Neural cell (in vitro differentiated cells): Measurements from ENCODE around the gene SUCO. TPM values are rescaled to one million over a fixed set of nuclear protein-coding genes. Genes with fewer than 3 reads are reported as not detected.

Experiments
- H2AFZ ChIP-seq: fragments of 200-600, 300-800 bp; sonication (generic), shearing (Covaris generic); 2 replicates; pipeline ENCODE4 v1.6.0; 2014; ENCODE audit warnings: low read depth, mild to moderate bottlenecking, antibody characterized with exemption, low read length, moderate library complexity
- H3F3A ChIP-seq: fragments of 200-600 bp; shearing (Covaris generic); 2 replicates; pipeline ENCODE4 v1.6.1; 2016; ENCODE audit warnings: mild to moderate bottlenecking, moderate library complexity, mixed read lengths, antibody characterized with exemption, low read length; ENCODE audit not compliant: insufficient read depth, poor library complexity, severe bottlenecking
- H3K27ac ChIP-seq: fragments of 200-600, 300-800 bp; sonication (generic), shearing (Covaris generic); 2 replicates; pipeline ENCODE4 v1.5.1; 2014; ENCODE audit warnings: mild to moderate bottlenecking, low read length, moderate library complexity
- H3K27me3 ChIP-seq: fragments of 300-800, 200-600 bp; sonication (generic), shearing (Covaris generic); 2 replicates; pipeline ENCODE4 v1.6.0; 2014; ENCODE audit warnings: mild to moderate bottlenecking, low read depth, low read length, moderate library complexity; ENCODE audit not compliant: insufficient read depth
- H3K36me3 ChIP-seq: fragments of 300-800, 200-600 bp; sonication (generic), shearing (Covaris generic); 2 replicates; pipeline ENCODE4 v1.5.1; 2014; ENCODE audit warnings: mild to moderate bottlenecking, antibody characterized with exemption, low read length, moderate library complexity; ENCODE audit not compliant: insufficient read depth
- H3K4me2 ChIP-seq: fragments of 300-800, 200-600 bp; sonication (generic), shearing (Covaris generic); 2 replicates; pipeline ENCODE4 v1.6.0; 2014; ENCODE audit warnings: mild to moderate bottlenecking, low read length
- H3K4me3 ChIP-seq: fragments of 300-800, 200-600 bp; sonication (generic), shearing (Covaris generic); 2 replicates; pipeline ENCODE4 v1.5.1; 2014; ENCODE audit warnings: mild to moderate bottlenecking, low read length, moderate library complexity
- H3K79me2 ChIP-seq: fragments of 200-600 bp; shearing (Covaris generic); replicated peaks from 2 replicates; pipeline ENCODE4 v1.6.0; 2014; ENCODE audit warnings: mild to moderate bottlenecking, low read length, moderate library complexity; ENCODE audit not compliant: insufficient read depth
- H3K9ac ChIP-seq: fragments of 300-800, 200-600 bp; sonication (generic), shearing (Covaris generic); 2 replicates; pipeline ENCODE4 v1.6.1; 2016; ENCODE audit warnings: mild to moderate bottlenecking, low read length, mixed read lengths
- H3K9me2 ChIP-seq: fragments of 200-600 bp; shearing (Covaris generic); 2 replicates; pipeline ENCODE4 v1.6.1; 2016; ENCODE audit warnings: mild to moderate bottlenecking, low read length, mixed read lengths; ENCODE audit not compliant: insufficient read depth
- H3K9me3 ChIP-seq: fragments of 200-600, 300-800 bp; sonication (generic), shearing (Covaris generic); 2 replicates; pipeline ENCODE4 v1.6.1; 2016; ENCODE audit warnings: mild to moderate bottlenecking, mixed run types, low read length, moderate library complexity, mixed read lengths
- H4K20me1 ChIP-seq: fragments of 200-600 bp; shearing (Covaris generic); 2 replicates; pipeline ENCODE4 v1.6.1; 2016; ENCODE audit warnings: mild to moderate bottlenecking, mixed run types; ENCODE audit not compliant: insufficient read depth
- EP300 ChIP-seq: fragments of 450-650 bp; conservative IDR thresholded peaks from 2 replicates; pipeline ENCODE4 v1.6.1; 2014; ENCODE audit warnings: antibody characterized with exemption, mild to moderate bottlenecking, moderate library complexity; ENCODE audit not compliant: poor library complexity, severe bottlenecking
- EZH2 ChIP-seq: fragments of 200-600, 300-800 bp; shearing (Covaris generic), sonication (generic); IDR thresholded peaks from 2 replicates; pipeline ENCODE4 v1.6.1; 2014; ENCODE audit warnings: antibody characterized with exemption, low read length, borderline replicate concordance, mild to moderate bottlenecking; ENCODE audit not compliant: insufficient read depth, poor library complexity, severe bottlenecking
- MXI1 ChIP-seq: fragments of 450-650 bp; conservative IDR thresholded peaks from 2 replicates; pipeline ENCODE4 v1.6.1; 2014; ENCODE audit warnings: antibody characterized with exemption, mild to moderate bottlenecking; ENCODE audit not compliant: poor library complexity, severe bottlenecking
- POLR2AphosphoS5 ChIP-seq: IDR thresholded peaks from 2 replicates; pipeline ENCODE4 v1.6.1; 2012
- RAD21 ChIP-seq: fragments of 450-650 bp; conservative IDR thresholded peaks from 2 replicates; pipeline ENCODE4 v1.6.1; 2014; ENCODE audit warnings: antibody characterized with exemption, mild to moderate bottlenecking, moderate library complexity
- SMC3 ChIP-seq: fragments of 450-650 bp; conservative IDR thresholded peaks from 2 replicates; pipeline ENCODE4 v1.6.1; 2014; ENCODE audit warnings: antibody characterized with exemption, mild to moderate bottlenecking, moderate library complexity; ENCODE audit not compliant: poor library complexity
- TAF1 ChIP-seq: IDR thresholded peaks from 2 replicates; pipeline ENCODE4 v1.6.1; 2012; ENCODE audit warnings: low read depth
- polyA plus RNA-seq: library from polyadenylated mRNA; depleted of rRNA; stranded (reverse); fragments of >200 nt; gene quantifications from 2 replicates; pipeline ENCODE4 v1.2.3, GENCODE V29; 2014
- TF ChIP-seq, protein P1 (sequence below): IDR thresholded peaks from 2 replicates; pipeline ENCODE4 v1.6.1; 2012; ENCODE audit warnings: borderline replicate concordance
- TF ChIP-seq, protein P2 (sequence below): fragments of 450-650 bp; IDR thresholded peaks from 2 replicates; pipeline ENCODE4 v1.5.1; 2014; ENCODE audit warnings: antibody characterized with exemption, mild to moderate bottlenecking, moderate library complexity; ENCODE audit not compliant: poor library complexity, severe bottlenecking

SUCO gene
- polyA plus RNA-seq, 1 donor from 2014 or later: 43.4 TPM

DNA sequence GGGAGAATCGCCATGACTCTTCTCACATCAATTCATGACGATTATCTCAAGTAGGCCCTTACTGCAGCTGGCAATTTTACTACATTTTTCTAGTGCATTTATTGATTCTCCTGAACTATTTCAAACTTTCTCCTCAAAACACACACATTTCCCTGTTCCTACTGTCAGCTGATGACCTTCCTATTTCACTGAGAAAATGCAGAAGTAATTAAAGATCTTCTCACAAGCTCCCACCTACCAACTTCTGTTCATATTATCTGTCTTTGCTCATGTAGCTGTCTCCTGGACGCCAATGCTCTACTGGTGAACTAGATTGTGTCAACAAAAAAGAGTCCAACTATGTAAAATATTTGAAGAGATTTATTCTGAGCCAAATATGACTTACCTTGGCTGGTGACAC, 89.6 kb downstream of the SUCO start:
- no peaks in the 10 kb centered on the region for H3K9me2 ChIP-seq
- no peaks in the 10 kb centered on the region for H3K9me3 ChIP-seq
- no peaks in the 10 kb centered on the region for H4K20me1 ChIP-seq
- H3K27ac ChIP-seq: no peak overlapping the region
- no peak overlapping the region for H2AFZ ChIP-seq
- H3K4me2 ChIP-seq: no peak overlapping the region
- H3K4me3 ChIP-seq: no peak overlapping the region
- no peak for TF ChIP-seq SMC3
- TF ChIP-seq RAD21: no peak
- TF ChIP-seq MXI1: no peak
- no peak for TF ChIP-seq EP300
- TF ChIP-seq EZH2: no peak
- TF ChIP-seq, protein P1, sequence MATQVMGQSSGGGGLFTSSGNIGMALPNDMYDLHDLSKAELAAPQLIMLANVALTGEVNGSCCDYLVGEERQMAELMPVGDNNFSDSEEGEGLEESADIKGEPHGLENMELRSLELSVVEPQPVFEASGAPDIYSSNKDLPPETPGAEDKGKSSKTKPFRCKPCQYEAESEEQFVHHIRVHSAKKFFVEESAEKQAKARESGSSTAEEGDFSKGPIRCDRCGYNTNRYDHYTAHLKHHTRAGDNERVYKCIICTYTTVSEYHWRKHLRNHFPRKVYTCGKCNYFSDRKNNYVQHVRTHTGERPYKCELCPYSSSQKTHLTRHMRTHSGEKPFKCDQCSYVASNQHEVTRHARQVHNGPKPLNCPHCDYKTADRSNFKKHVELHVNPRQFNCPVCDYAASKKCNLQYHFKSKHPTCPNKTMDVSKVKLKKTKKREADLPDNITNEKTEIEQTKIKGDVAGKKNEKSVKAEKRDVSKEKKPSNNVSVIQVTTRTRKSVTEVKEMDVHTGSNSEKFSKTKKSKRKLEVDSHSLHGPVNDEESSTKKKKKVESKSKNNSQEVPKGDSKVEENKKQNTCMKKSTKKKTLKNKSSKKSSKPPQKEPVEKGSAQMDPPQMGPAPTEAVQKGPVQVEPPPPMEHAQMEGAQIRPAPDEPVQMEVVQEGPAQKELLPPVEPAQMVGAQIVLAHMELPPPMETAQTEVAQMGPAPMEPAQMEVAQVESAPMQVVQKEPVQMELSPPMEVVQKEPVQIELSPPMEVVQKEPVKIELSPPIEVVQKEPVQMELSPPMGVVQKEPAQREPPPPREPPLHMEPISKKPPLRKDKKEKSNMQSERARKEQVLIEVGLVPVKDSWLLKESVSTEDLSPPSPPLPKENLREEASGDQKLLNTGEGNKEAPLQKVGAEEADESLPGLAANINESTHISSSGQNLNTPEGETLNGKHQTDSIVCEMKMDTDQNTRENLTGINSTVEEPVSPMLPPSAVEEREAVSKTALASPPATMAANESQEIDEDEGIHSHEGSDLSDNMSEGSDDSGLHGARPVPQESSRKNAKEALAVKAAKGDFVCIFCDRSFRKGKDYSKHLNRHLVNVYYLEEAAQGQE: no peak
- TF ChIP-seq, protein P2, sequence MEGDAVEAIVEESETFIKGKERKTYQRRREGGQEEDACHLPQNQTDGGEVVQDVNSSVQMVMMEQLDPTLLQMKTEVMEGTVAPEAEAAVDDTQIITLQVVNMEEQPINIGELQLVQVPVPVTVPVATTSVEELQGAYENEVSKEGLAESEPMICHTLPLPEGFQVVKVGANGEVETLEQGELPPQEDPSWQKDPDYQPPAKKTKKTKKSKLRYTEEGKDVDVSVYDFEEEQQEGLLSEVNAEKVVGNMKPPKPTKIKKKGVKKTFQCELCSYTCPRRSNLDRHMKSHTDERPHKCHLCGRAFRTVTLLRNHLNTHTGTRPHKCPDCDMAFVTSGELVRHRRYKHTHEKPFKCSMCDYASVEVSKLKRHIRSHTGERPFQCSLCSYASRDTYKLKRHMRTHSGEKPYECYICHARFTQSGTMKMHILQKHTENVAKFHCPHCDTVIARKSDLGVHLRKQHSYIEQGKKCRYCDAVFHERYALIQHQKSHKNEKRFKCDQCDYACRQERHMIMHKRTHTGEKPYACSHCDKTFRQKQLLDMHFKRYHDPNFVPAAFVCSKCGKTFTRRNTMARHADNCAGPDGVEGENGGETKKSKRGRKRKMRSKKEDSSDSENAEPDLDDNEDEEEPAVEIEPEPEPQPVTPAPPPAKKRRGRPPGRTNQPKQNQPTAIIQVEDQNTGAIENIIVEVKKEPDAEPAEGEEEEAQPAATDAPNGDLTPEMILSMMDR: no peak
- no peak for TF ChIP-seq TAF1
- TF ChIP-seq POLR2AphosphoS5: no peak
- H3K36me3 ChIP-seq: no peaks in the 10 kb centered on the region
- no peak overlapping the region for H3K9ac ChIP-seq
- H3K27me3 ChIP-seq: no peaks in the 10 kb centered on the region
- H3F3A ChIP-seq: no peaks in the 10 kb centered on the region
- H3K79me2 ChIP-seq: no peaks in the 10 kb centered on the region

DNA sequence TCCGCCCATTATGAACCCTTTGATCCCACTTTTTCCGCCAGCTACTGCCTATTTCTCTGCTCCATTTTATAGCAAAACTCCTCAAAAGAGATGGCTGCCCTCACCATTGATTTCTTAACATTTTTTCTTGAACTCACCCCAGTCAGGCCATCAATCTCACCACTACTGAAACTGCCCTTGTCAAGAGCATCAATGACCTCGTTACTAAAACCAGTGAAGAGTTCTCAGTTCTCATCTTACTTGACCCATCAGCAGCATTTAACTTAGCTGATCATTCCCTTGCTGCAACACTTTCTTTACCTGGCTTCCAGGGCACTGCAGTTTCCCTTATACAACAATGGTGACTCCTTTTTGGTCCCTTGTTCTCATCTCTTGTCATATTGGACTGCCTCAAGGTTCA, 90.8 kb downstream of the SUCO start:
- no peaks in the 10 kb centered on the region for H3K27me3 ChIP-seq
- H3K36me3 ChIP-seq: no peaks in the 10 kb centered on the region
- no peak overlapping the region for H3K9ac ChIP-seq
- no peaks in the 10 kb centered on the region for H3K9me3 ChIP-seq
- H3F3A ChIP-seq: no peaks in the 10 kb centered on the region
- TF ChIP-seq POLR2AphosphoS5 (no peak), TAF1 (no peak)
- TF ChIP-seq, protein P1: no peak
- no peak overlapping the region for H3K4me2 ChIP-seq
- no peaks in the 10 kb centered on the region for H3K79me2 ChIP-seq
- no peak overlapping the region for H3K27ac ChIP-seq
- H3K4me3 ChIP-seq: no peak overlapping the region
- H3K9me2 ChIP-seq: no peaks in the 10 kb centered on the region
- H2AFZ ChIP-seq: no peak overlapping the region
- H4K20me1 ChIP-seq: no peaks in the 10 kb centered on the region
